Skeletal muscle cell (primary cell): ENCODE data around the gene GSTP1.
"Not testable (repeated sequence)": the region's sequence is repeated elsewhere in the genome, so short reads cannot be mapped to it uniquely, and the experiment has no call there.

Experiments used
- DNase-seq: peaks from one replicate; pipeline ENCODE4 v3.0.0-alpha.2; 2010; ENCODE audit warnings: low read depth
- H3K4me3 ChIP-seq: 2 replicates; pipeline ENCODE4 v1.5.1; 2011; ENCODE audit warnings: low read depth, mild to moderate bottlenecking, control low read depth, low read length, moderate library complexity

Gene GSTP1

DNA sequence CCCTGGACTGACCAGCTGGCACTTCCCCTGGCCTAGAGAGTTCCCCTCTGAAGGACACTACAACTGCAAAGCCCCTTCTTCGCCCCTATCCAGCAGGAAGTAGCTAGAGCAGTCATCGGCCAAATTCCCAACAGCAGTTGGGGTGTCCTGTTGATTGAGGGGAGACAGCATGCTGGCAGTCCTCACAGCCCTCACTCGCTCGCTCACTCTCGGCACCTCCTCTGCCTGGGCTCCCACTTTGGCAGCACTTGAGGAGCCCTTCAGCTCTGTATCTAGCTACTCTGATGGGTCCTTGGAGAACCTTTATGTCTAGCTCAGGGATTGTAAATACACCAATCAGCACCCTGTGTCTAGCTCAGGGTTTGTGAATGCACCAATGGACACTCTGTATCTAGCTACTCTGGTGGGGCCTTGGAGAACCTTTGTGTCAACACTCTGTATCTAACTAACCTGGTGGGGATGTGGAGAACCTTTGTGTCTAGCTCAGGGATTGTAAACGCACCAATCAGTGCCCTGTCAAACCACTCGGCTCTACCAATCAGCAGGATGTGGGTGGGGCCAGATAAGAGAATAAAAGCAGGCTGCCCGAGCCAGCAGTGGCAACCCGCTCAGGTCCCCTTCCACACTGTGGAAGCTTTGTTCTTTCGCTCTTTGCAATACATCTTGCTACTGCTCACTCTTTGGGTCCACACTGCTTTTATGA, 42.7 kb downstream of the GSTP1 start:
- H3K4me3 ChIP-seq, DNase-seq: not testable (repeated sequence)

DNA sequence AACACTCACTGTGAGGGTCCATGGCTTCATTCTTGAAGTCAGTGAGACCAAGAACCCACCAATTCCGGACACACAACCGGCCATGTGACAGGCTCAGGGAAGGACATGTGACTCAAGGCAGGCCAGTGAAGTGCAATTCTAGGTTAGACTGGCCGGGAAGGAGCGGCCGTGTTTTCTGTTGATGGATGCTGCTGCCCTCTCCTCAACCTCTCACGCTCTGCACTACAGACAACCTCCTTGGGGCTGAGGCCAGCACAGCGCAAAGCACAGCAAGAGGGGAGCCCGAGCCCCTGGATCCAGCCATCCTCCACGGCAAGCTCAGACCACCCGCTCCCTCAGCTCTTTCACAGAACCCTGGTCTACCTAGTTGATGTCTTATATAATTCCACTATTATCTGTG, 43.4 kb downstream of the GSTP1 start:
- H3K4me3 ChIP-seq: no peak overlapping the region
- no peak for DNase-seq

DNA sequence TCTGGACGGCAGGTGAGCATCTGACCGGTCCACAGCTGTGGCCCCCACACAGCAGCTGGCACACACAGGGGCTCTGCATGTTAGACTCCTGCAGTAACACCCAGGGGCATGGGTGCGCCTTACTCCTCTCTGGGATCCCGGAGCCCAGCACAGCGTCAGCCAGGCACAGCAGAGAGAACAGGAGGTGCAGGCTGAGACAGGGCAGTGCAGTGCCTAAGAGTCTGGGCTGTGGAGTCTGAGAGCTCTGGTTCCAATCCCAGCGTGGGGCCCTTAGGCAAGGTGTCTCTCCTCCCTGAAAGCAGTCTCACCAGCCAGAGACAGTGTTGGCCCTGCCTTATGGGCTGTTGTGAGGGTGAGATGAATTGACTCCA, 43.8 kb downstream of the GSTP1 start:
- H3K4me3 ChIP-seq: no peak overlapping the region
- no peak for DNase-seq

DNA sequence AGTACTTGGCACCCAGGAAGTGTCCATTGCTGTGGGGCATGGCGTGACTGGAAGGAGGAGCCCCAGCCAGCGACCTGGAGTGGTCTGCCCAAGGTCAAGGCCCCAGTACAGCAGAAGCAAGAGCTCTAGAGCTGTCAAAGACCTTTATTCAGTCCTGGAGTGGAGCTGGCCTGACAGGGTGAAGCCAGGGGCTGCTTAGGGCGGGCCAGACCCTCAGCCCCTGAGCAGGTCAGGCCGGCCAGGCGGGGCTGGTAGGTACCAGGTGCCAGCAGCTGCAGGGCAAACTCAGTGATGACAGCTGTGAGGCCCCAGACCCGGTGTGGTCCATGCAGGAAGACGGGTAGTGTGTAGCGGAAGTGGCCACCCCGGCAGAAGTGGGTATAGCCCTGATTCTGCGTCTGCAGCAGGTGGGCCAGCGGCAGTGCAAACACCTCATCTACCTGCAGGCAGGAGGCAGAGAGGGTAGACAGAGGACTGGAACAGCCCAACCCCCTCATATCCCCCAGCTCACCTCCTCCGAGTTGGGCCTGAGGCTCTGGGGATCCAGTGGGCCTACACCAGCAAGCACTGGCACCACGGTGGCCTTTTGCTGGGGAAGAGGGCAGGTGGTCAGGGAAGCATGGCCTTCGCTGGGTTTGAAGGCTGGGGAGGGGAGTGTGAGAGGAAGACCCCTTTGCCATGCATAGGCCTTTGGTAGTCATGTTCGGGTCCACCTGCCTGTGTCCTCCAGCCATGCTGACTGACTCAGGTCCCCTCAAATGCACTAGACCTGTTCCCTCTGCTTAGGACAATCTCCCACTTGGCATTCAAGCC, 44.4 kb downstream of the GSTP1 start:
- no peak overlapping the region for H3K4me3 ChIP-seq
- DNase-seq: no peak

DNA sequence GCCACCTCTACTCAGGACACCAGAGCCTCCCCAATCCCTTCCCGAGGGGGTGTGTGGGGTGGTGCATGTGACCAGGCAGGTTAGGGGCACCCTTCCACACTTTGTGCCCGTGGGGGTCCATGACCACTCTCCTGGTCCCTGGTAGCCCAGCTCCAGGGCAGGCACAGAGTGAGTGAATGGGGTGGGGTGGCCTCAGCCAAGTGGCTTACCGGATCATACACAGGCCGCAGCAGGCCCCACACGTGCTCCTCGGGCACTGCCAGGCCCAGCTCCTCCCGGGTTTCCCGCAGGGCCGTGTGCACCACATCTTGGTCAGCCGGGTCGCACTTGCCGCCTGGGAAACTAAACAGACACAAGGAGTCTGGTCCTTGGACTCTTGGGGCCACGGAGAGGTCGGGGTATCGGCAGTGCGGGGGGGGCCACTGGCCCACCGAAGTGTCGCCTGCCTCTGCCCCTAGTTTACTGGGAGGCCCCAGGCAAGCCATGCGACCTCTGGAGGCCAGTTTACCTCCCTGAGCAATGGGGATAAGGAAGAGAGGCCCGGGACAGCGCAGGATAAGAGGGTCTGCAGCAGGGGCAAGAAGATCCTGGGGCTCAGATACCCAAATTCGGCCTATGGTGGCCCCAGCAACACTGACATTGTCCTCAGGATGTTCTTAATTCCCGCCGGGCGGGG, 45.2 kb downstream of the GSTP1 start:
- no peak for DNase-seq
- peak overlapping the region; percentile 60 for H3K4me3 ChIP-seq

DNA sequence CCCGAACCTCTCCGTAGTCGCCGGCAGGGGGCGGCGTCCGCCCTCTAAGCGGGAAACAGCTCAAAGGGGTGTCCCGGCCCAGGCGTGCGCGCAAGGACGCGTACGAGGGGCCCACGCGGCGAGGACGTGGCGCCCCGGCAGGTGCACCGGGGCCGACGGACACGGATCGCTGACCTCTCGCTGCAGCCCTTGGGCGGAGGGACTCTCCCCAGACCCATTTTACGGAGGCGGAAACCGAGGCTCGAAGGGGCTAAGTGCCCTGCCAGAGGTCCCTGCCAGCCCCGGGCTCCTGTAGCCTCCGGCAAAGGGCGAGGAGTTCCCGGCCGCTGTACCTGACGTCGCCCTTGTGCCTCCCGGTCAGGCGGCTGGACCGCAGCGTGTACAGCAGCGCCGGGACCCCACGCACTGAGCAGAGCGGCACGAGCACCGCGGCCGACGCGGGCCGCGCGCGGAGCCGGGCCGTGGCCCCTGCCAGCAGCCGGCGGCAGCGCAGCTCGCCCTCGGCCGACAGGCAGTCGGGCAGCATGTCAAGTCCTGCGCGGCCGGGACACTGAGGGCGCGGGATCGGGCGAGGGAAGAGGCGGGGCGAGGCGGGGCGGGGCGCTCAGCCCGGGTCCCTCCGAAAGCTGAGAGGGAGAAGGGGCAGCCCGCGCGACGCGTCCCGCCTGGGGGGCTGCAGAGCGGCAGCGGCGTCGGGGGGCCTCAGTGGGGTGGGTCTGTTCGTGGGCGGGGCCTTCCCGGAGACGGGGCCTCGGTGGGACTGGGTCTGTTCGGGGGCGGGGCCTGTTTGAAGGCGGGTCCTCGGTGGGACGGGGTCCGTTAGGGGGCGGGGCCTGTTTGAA, 46.0 kb downstream of the GSTP1 start, which contains the start of gene NUDT8:
Gene NUDT8 (minus strand): TSS at position 552 of the 842 bp plus-strand sequence. CDS start 26 bp downstream, at position 526.
- H3K4me3 ChIP-seq: peak within 1 kb of the TSS; percentile 74
- DNase-seq: peak; percentile 21

DNA sequence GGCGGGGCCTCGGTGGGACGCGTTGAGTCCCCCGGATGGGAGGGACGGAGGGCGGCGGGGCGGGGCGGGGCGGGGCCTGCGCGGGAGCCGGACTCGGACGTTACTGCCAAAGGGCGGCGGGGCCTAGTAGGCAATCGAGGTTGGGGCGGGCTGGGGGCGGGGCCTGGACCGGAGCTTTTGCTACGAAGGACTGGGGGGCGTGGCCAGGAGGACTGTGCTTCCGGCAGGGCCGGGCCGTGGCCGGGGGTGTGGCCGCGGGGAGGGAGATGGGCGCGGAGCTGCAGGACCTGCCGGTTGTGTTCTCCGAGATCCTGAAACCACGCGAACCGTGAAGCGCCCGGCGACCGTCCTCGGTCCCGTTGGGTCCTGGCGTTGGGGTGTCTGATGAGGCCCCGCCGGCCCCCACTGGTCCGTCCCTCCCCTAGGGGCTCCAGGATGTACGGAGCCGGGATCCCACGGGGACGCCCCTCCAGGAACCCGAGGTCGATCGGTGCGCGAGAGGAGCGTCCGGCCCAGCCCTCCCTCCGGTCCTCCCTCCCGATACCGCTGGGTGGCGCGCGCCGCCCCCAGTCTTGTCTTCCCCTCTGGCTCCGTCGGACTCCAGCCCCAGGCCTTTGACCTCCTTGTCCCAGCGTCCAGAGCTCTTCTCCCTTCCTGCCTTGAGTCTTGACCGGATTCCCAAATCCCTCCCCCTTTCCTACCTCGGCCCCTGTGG, 46.8 kb downstream of the GSTP1 start:
- peak; percentile 82 for DNase-seq
- H3K4me3 ChIP-seq: peak overlapping the region; percentile 74

DNA sequence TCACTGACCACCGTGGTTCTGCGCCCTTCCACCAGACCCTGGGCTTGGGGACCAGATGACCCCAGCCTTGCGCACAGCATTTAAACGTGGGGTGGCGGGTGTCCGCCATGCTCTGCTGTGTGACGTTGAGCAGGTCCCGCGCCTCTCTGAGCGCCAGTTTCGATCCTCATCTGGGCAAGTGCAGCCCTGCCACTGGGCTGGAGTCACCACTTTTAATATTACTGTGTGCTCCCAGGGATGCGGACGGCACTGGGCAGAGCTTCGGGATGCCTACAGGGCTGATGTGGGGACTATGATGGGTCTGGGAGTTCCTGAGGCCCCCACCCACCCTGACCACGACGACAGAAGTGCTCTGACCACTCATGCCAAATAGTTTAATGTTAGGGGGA, 47.3 kb downstream of the GSTP1 start:
- H3K4me3 ChIP-seq: peak overlapping the region; percentile 74
- DNase-seq: no peak

DNA sequence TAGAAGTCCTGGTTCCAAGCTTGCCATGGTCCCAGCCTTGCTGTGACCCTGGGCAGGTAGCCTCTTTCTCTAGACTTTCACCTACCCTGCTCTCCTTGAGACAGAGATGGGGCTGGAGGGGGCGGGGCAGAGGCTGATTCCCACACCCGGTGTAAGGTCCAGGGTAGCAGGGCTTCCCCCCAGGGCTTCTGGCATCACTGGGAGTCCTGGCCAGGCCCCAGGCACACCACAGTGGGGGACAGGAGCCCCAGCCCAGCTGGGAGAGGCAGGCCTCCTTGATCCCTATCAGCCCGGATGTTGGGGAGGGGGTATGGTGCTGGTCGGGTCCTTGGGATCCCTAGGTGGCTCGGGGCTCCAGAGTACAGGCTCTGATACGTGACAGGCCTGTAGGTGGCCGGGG, 47.8 kb downstream of the GSTP1 start:
- DNase-seq: no peak
- no peak overlapping the region for H3K4me3 ChIP-seq

DNA sequence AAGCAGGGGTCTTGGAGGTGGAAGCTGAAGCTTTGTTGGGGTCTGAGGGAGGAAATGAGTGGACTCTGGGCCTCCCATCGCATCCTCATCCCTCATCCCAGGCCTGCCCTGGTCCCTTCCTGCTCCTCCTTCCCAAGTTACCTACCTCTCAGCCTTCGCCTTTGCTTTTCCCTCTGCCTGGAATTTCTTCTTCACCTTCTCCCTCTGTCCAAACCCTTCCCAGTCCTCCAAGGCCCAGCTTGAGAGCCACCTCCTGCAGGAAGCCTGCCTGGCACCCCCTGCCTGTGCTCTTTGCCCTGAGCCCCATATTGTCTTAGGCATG, 48.2 kb downstream of the GSTP1 start:
- no peak for DNase-seq
- no peak overlapping the region for H3K4me3 ChIP-seq

DNA sequence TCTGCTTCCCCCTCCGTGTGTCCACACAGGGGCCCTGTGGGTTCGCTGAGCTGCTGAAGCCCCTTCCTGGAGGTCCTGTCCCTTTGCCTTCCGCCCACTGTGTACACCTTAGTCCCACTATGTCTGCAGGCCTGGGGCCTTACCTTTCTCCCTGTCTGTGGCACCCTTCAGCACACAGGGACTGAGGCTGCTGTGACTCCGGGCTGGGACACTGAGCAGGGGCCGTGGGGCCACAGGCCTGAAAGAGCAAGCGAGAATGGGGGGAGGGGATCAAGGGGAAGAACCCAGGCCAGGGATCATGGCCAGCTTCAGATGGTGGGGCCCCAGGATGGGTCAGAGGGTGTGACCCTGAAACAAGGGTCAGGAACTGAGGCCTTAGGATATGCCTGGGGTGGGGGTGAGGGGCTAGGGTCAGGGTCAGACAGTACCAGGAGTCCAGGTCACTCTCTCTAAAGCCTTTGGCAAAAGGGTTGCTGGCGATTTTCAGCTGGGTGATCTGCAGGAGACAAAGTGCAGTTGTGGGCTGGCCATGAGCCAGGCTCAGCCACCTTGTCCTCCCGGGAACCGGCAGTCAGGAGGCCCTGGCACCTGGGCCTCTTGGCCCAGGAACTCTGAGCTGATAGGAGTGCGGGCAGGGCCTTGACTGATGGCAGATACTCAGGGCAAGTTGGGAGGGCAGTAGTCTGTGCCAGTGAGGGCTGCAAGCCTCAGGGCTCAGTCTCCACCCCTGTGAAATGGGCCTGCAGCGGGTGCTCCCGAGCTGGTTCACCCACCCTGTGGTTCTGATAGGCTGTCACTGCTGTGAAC, 48.8 kb downstream of the GSTP1 start:
- DNase-seq: no peak
- H3K4me3 ChIP-seq: no peak overlapping the region

DNA sequence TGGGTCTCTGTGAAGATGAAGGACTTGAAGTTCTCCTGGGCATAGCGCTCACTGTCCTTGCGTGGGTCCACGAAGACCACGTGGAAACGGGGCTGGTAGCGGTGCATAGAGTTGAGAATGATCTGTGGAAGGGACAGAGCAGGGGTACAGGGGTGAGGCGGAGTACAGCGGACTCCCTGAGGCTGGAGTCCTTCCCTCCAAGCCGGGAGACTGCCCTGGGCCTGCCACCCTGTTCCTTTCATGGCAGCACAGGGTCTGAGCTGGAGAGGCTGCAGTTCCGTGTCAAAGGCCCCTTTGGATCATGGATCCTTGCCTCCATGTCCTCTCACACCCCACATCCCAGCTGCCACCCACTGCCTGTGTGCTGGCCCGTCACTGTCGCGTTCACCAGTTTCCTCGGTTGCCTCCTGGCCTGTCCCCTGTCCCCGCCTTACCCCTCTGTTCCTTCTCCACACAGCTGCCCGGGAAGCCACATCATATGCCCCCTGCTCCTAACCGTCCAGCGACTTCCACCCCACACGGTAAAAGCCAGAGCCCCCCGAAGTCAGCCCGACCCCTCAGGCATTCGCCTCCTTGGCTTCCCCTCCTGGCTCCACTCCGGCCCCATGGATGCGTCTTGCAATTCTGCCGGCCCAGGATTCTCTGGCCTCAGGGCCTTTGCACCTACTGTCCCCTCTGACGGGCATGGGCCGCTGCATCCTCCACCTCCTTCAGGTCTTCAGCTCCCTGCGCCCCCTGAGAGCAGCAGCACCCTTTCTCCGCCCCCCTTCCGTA, 49.6 kb downstream of the GSTP1 start:
- H3K4me3 ChIP-seq: no peak overlapping the region
- no peak for DNase-seq

DNA sequence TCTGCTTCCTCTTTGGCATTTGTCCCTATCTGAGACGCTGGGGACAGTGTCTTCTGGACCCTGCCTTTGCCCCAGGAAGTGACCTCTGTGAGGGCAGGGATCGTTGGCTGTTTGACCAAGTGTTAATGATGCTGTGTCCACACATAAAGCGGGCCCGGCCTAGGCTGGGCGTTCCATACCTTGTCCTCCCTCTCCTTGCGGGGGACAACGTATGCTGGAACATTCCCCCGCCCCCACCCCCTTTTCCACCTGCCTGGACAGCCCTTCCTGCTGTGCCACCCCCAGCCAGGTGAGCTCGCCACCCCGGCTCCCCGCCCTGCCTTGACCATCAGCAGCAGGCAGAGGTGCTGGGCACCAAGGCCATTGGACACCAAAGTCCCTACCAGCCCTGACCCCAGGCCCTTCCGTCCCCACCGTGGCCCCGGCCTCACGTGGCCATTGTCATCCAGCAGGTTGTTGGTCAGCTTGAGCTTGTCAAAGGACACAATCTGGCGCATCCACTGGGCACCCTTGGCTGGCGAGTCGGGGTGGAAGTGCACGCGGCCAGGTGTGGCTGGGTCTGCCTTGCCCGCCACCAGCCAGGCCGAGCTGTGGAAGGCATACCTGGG, 50.2 kb downstream of the GSTP1 start:
- no peak overlapping the region for H3K4me3 ChIP-seq
- no peak for DNase-seq

DNA sequence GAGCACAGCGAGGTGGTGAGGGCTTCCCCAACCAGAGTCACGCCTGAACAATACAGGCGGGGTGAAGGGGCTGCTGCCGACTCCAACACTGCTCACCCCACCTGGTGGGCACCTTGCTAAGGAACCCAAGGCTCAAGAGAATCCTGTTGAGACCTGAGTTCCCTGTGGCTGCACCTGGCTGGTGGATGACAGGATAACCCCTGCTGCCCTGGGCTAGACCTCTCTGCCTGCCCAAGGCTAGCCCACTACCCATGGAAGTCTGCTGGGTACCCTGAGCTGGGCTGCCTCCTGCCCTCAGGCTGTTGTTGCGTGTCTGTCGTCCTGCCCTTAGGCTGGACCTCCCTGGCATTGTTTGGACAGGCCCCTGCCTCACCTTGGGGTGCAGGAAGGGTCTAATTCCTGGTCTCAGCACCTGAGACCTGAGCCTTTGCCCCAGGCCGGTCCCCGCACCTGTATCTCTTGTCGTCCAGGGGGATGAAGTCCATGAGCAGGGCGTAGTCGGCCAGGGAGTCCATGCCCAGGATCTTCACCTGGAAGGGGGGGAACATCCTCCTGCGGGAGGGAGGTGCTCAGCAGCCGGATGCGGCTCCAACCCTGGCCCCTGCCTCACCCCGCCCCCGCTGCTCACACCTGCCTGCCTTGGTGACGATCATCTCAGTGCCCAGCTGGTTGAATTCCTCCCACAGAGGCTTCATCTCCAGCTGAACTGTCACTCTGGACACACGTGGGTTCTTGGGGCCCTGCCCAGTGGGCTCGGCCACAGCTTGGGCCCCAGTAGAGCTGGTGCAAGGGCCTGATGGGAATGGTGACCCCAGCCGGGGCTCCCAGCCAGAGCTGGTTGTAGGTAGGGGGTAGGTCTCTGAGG, 51.0 kb downstream of the GSTP1 start:
- DNase-seq: no peak
- H3K4me3 ChIP-seq: no peak overlapping the region

DNA sequence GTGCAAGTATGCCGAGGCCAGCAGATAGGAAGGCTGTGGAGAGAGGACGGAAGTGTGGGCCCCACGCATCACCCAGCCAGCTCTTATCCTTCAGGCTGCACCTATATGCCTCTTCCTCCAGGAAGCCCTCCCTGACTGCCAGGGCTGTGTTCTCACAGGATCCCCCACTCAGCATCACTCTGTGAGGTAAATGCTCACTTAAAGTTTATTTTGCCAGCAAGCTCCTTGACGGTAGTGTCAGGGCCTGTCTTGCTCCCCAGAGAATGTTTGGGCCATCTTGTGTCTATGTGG, 51.6 kb downstream of the GSTP1 start:
- DNase-seq: no peak
- H3K4me3 ChIP-seq: no peak overlapping the region
